Astrocyte (in vitro differentiated cells and primary cell): ENCODE data around the gene SLC35F6. TPM values are rescaled to one million over a fixed set of nuclear protein-coding genes. Genes with fewer than 3 reads are reported as not detected.
"Not testable (repeated sequence)": the region's sequence is repeated elsewhere in the genome, so short reads cannot be mapped to it uniquely, and the experiment has no call there.

Experiments used
- DNase-seq: peaks from one replicate; pipeline ENCODE4 v3.0.0-alpha.2; 2010; ENCODE audit warnings: low read depth
- FAIRE-seq: peaks from 2 replicates; lab custom pipeline; 2011; peaks lifted over from hg19 to GRCh38; lab: Jason Lieb, UNC
- H2AFZ ChIP-seq: 2 replicates; pipeline ENCODE4 v1.6.0; 2012; ENCODE audit warnings: low read depth, low read length, inconsistent platforms
- H3K27ac ChIP-seq: 2 replicates; pipeline ENCODE4 v1.5.1; 2011; ENCODE audit warnings: low read depth, low read length, inconsistent platforms
- H3K27me3 ChIP-seq: 2 replicates; pipeline ENCODE4 v1.6.0; 2011; ENCODE audit warnings: low read length, inconsistent platforms; ENCODE audit not compliant: insufficient read depth
- H3K36me3 ChIP-seq: 2 replicates; pipeline ENCODE4 v1.5.1; 2011; ENCODE audit warnings: low read length, inconsistent platforms; ENCODE audit not compliant: insufficient read depth
- H3K4me1 ChIP-seq: 2 replicates; pipeline ENCODE4 v1.5.1; 2011; ENCODE audit warnings: low read length, inconsistent platforms; ENCODE audit not compliant: insufficient read depth
- H3K4me2 ChIP-seq: 2 replicates; pipeline ENCODE4 v1.6.0; 2012; ENCODE audit warnings: low read length, inconsistent platforms
- H3K4me3 ChIP-seq: 2 replicates; pipeline ENCODE4 v1.5.1; 2011; ENCODE audit warnings: low read depth, mild to moderate bottlenecking, low read length, inconsistent platforms; ENCODE audit not compliant: insufficient read depth
- H3K79me2 ChIP-seq: 2 replicates; pipeline ENCODE4 v1.6.0; 2012; ENCODE audit warnings: mild to moderate bottlenecking, low read length, inconsistent platforms; ENCODE audit not compliant: insufficient read depth
- H3K9ac ChIP-seq: 2 replicates; pipeline ENCODE4 v1.6.0; 2012; ENCODE audit warnings: mild to moderate bottlenecking, low read length, inconsistent platforms
- H3K9me3 ChIP-seq: 2 replicates; pipeline ENCODE4 v1.5.1; 2012; ENCODE audit warnings: low read depth, mild to moderate bottlenecking, low read length, inconsistent platforms; ENCODE audit not compliant: insufficient read depth
- H4K20me1 ChIP-seq: 2 replicates; pipeline ENCODE4 v1.6.0; 2012; ENCODE audit warnings: low read length, inconsistent platforms; ENCODE audit not compliant: insufficient read depth
- H3K27ac Mint-ChIP-seq: one replicate; pipeline ENCODE4 v1.8.0; 2021; ENCODE audit warnings: mild to moderate bottlenecking, mixed read lengths; ENCODE audit not compliant: unreplicated experiment
- H3K27me3 Mint-ChIP-seq: one replicate; pipeline ENCODE4 v1.8.0; 2021; ENCODE audit warnings: low read depth, mixed read lengths; ENCODE audit not compliant: unreplicated experiment
- H3K36me3 Mint-ChIP-seq: one replicate; pipeline ENCODE4 v1.8.0; 2021; ENCODE audit warnings: low read depth, mixed read lengths; ENCODE audit not compliant: unreplicated experiment
- H3K4me1 Mint-ChIP-seq: one replicate; pipeline ENCODE4 v1.8.0; 2021; ENCODE audit warnings: low read depth, mixed read lengths; ENCODE audit not compliant: unreplicated experiment
- H3K4me3 Mint-ChIP-seq: one replicate; pipeline ENCODE4 v1.8.0; 2021; ENCODE audit warnings: mild to moderate bottlenecking, moderate library complexity, mixed read lengths; ENCODE audit not compliant: unreplicated experiment
- H3K9me3 Mint-ChIP-seq: one replicate; pipeline ENCODE4 v1.8.0; 2021; ENCODE audit warnings: mild to moderate bottlenecking, mixed read lengths; ENCODE audit not compliant: unreplicated experiment
- EZH2 ChIP-seq: IDR thresholded peaks from 2 replicates; pipeline ENCODE4 v1.6.1; 2012; ENCODE audit warnings: mild to moderate bottlenecking, low read length, inconsistent platforms; ENCODE audit not compliant: insufficient read depth
- total RNA-seq: library from RNA; stranded (reverse); gene quantifications from 2 replicates; pipeline ENCODE4 v1.2.1, GENCODE V29; 2021
- TF ChIP-seq, protein P1 (sequence below): IDR thresholded peaks from 2 replicates; pipeline ENCODE4 v1.5.1; 2011; ENCODE audit warnings: low read depth, mild to moderate bottlenecking, inconsistent platforms, low read length, moderate library complexity; ENCODE audit not compliant: insufficient read depth

SLC35F6 gene
- total RNA-seq, 1 donor from 2014 or later = 41.9 TPM

- peaks cover 19% of the 10 kb centered on the region for H3K4me1 Mint-ChIP-seq
Observed at GRCh38 chr2:26758790-26759321, 5.2 kb upstream of the SLC35F6 start.

GRCh38 chr2:26759845-26760244, 4.2 kb upstream of the SLC35F6 start:
- no peaks in the 10 kb centered on the region for H3K27me3 ChIP-seq
- no peaks in the 10 kb centered on the region for H3K36me3 ChIP-seq
- H3K9ac ChIP-seq = no peak overlapping the region
- DNase-seq (no peak), FAIRE-seq (no peak)
- H3K4me2 ChIP-seq = no peak overlapping the region
- Mint-ChIP-seq H3K9me3 (no peaks in the 10 kb centered on the region), H3K4me3 (no peak overlapping the region), H3K27me3 (no peaks in the 10 kb centered on the region), H3K36me3 (no peaks in the 10 kb centered on the region), H3K4me1 (peaks cover 21% of the 10 kb centered on the region), H3K27ac (no peak overlapping the region)
- H3K4me3 ChIP-seq = no peak overlapping the region
- no peaks in the 10 kb centered on the region for H3K9me3 ChIP-seq
- peaks cover 3% of the 10 kb centered on the region for H4K20me1 ChIP-seq
- no peak for TF ChIP-seq EZH2
- TF ChIP-seq, protein P1, sequence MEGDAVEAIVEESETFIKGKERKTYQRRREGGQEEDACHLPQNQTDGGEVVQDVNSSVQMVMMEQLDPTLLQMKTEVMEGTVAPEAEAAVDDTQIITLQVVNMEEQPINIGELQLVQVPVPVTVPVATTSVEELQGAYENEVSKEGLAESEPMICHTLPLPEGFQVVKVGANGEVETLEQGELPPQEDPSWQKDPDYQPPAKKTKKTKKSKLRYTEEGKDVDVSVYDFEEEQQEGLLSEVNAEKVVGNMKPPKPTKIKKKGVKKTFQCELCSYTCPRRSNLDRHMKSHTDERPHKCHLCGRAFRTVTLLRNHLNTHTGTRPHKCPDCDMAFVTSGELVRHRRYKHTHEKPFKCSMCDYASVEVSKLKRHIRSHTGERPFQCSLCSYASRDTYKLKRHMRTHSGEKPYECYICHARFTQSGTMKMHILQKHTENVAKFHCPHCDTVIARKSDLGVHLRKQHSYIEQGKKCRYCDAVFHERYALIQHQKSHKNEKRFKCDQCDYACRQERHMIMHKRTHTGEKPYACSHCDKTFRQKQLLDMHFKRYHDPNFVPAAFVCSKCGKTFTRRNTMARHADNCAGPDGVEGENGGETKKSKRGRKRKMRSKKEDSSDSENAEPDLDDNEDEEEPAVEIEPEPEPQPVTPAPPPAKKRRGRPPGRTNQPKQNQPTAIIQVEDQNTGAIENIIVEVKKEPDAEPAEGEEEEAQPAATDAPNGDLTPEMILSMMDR = no peak
- no peak overlapping the region for H3K27ac ChIP-seq
- peaks cover 21% of the 10 kb centered on the region for H3K4me1 ChIP-seq
- H3K79me2 ChIP-seq = peaks cover 10% of the 10 kb centered on the region
- no peak overlapping the region for H2AFZ ChIP-seq

More at GRCh38 chr2:26758790-26759321, 5.2 kb upstream of the SLC35F6 start:
- Mint-ChIP-seq H3K27ac (peak overlapping the region; percentile 98), H3K27me3 (peaks cover 2% of the 10 kb centered on the region), H3K36me3 (no peaks in the 10 kb centered on the region), H3K4me3 (peak overlapping the region; percentile 29), H3K9me3 (no peaks in the 10 kb centered on the region)
- Histone ChIP-seq H3K36me3 (no peaks in the 10 kb centered on the region), H4K20me1 (no peaks in the 10 kb centered on the region), H3K9ac (peak overlapping the region; percentile 66), H3K27ac (peak overlapping the region; percentile 85), H3K4me2 (peak overlapping the region; percentile 80), H2AFZ (no peak overlapping the region), H3K79me2 (peaks cover under 1% of the 10 kb centered on the region), H3K27me3 (no peaks in the 10 kb centered on the region), H3K4me1 (peaks cover 17% of the 10 kb centered on the region), H3K9me3 (no peaks in the 10 kb centered on the region), H3K4me3 (no peak overlapping the region)
- FAIRE-seq (no peak), DNase-seq (peak; percentile 57)
- no peak for TF ChIP-seq EZH2
- TF ChIP-seq, protein P1 = no peak

DNA sequence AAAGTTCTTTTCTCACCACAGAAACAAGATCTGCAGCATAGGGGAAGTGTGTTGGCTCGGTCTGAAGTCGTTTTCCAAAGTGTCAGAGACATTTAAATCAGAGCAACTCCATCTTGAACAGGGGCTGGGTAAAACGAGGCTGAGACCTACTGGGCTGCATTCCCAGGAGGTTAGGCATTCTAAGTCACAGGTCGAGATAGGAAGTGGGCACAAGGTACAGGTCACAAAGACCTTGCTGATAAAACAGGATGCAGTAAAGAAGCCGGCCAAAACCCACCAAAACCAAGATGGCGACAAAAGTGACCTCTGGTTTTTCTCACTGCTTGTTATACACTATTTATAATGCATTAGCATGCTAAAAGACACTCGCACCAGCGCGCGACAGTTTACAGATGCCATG, 3.1 kb upstream of the SLC35F6 start:
- not testable (repeated sequence) for H3K27ac ChIP-seq, H3K27ac Mint-ChIP-seq, FAIRE-seq, H3K4me3 Mint-ChIP-seq, H3K27me3 ChIP-seq, H3K36me3 ChIP-seq, H3K9me3 Mint-ChIP-seq, H3K4me2 ChIP-seq, H3K36me3 Mint-ChIP-seq, H3K27me3 Mint-ChIP-seq, H2AFZ ChIP-seq, H3K9me3 ChIP-seq, DNase-seq, H3K9ac ChIP-seq, H3K4me3 ChIP-seq
- peaks cover 15% of the 10 kb centered on the region for H4K20me1 ChIP-seq
- peaks cover 22% of the 10 kb centered on the region for H3K79me2 ChIP-seq
- peaks cover 28% of the 10 kb centered on the region for H3K4me1 ChIP-seq
- peaks cover 30% of the 10 kb centered on the region for H3K4me1 Mint-ChIP-seq
